ENCODE data around the gene EDIL3.
"Not testable (repeated sequence)": the region's sequence is repeated elsewhere in the genome, so short reads cannot be mapped to it uniquely, and the experiment has no call there.

Gene EDIL3

DNA sequence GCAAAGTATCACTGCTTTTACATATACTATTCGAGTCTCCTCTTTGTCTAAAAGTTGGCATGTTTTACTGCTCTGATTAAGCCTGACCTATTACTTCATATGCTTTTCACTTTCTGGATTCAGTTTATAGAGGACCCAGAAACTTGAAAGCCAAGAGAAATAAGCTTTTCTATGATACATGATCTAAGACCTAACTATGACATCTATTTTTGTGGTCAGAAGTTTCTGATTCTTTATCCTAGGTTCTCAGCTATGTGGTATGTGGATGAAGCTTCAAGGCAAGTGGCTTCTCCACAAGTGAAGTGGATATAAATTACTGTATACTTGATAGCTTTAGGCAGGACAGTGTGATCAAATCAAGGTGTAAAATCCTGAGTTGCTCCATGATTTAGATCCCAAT lies 6.3 kb downstream of the EDIL3 start:
- no peak for DNase-seq

GRCh38 chr5:84376346-84376745 lies 8.3 kb downstream of the EDIL3 start:
- DNase-seq: no peak

GRCh38 chr5:84374568-84374967 lies 10.1 kb downstream of the EDIL3 start:
- DNase-seq: no peak

DNA sequence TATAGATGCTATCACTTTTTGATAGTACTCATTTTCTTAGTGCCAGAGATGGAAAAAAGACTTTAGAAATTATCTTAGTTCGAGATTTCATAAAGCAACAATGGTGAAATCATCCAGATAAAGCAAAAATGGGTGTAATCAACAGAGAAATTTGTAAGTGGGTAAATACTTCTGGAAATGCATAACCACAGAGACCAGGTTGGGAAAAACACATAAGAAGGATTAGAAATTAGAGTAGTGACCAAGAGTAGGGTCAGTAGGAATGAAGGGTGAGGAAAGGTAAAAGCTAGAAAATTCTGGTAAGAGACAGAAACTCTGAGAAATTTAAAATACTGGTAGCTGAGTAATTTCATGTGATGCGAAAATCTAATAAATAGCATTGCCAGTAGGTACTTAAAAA lies 11.2 kb downstream of the EDIL3 start:
- DNase-seq: no peak

DNA sequence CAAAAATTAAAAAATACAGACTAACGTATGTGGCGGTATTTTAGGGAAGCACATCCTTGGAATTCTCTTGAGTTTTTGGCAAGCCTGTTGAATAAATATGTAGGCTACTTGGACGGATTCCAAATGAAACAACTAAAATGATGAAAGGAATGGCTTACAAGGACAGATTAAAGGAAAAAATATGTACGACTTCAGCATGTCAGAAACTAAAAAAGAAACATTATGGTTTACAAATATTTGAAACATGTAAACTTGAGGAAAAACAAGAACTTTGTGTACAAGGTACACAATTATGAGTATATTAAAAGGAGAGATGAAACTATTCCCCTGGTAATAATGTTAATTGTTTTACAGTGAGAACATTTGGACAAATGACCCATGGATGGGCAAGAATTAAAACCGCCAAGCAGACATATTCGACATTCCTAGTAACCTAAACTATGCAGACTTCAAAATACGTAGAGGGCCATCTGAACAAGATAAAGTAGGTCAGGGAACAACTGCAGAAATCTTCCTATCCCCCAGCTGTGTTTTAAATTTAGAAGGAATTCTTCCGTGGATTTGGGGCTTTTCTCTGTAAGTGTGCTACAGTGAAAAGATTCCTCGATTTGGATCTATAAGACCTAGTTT lies 12.5 kb downstream of the EDIL3 start:
- DNase-seq: no peak

GRCh38 chr5:84370176-84370575 lies 14.5 kb downstream of the EDIL3 start:
- no peak for DNase-seq

DNA sequence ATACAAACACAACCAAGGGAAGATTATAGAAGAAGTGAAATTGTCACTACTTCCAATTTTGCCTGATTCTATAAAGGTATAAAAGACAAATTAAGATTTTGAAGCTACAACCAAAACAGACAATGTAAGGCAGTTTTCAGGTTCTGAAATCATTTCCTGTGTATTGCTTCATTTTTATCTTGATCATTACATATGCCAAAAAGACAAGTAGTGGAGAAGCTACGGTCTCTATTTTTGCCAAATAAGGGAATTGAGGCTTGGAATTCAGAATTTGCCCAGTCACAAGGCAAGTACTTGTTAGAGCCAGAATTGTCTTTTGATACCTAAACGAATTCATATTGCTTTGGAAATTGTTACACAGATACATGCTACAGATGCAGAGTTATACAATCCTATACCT lies 20.6 kb downstream of the EDIL3 start:
- no peak for DNase-seq

DNA sequence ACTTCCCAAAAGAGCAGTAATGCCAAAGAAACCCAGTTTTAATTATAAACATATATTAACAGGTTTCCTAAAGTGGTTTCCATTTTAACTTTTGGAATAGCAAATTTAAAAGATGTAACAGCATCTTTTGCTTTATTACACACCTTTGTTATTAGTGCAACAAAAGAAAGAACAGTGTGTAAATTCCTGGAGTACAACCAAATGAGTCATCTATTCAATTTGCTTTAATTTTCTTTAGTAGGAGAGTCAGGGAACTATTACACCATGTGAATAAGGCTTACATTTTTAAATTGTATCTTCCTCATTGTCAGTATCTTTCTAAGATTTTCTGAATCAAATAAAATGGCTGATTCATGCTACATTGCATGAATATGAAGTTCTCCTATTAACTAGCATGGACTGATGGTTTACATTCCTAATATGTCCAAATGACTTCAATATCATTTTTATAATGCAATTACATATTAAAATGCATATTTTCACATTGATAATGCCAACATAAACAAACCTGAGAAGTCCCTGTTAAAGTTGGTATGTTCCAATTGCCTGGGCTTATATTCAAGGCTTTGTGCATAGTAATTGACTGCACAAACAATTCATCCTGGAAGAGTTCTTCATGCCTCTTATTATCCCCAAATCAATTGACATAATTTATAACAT lies 22.5 kb downstream of the EDIL3 start:
- DNase-seq: no peak

DNA sequence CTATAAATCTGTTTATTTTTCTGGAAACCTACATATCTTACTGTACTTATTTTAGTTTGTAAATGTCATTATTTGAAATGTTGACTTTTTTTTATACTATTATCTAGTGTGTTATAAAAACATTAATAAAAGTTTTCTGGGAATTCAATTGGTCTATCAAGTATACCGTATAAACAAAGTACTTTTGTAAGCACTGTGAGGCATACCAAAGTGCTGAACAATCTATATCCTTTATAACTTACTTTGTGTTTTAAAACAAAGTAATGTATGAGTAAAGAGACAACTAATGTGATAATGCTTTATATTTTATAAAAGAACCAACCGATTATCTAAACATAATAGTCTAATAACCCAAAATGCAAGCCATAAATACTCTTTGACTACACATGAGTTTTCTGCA lies 23.1 kb downstream of the EDIL3 start:
- DNase-seq: no peak

DNA sequence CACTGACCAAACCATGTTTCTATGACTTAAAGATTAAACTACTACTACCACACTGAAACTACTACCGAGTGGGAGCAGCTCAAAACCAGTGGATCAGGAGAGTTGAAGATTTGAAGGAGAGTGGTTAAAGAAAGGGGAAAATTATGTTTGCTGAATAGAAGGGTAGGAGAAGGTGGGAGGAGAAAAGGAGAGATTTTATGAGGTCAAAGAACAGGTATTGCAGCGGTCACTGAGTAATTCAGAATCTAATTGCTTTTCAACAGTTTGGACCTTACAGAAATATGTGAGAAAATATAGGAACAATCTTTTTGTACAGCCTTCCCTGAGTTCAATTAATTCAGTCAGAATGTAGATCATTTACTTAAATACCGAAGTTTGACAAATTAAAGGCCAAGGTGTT lies 24.6 kb downstream of the EDIL3 start:
- no peak for DNase-seq

DNA sequence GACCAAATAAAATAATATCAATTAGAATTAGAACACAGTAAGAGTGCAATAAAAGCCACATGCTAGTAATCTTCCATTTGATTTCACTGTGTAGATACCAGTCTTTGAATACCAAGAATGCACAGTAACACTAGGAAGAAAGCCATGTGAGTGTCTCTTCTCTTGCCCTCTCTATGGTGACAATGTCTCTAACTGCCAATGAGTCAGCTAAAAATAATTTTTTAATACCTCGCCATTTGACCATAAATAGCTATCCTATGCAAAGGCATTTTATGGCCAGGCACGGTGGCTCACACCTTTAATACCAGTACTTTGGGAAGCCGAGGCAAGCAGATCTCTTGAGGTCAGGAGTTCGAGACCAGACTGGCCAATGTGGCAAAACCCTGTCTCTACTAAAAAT lies 30.6 kb downstream of the EDIL3 start:
- no peak for DNase-seq

DNA sequence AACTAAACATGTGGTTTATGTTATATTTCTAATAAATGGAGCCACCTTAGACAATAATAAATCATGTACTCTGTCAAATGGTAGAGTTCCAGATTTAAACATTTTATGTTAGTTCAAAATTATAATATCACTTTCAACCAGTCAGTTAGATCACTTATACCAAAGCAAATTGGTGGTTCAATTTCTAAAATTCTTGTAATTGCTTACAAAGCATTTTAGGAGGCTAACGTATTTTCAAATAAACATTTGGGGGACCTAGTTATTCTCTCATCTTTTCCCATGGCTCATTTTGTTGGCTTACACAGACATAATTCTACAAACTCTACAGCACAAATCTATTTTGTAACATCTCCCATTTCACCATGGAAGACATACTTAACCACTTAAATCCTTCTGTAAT lies 39.9 kb downstream of the EDIL3 start:
- no peak for DNase-seq

DNA sequence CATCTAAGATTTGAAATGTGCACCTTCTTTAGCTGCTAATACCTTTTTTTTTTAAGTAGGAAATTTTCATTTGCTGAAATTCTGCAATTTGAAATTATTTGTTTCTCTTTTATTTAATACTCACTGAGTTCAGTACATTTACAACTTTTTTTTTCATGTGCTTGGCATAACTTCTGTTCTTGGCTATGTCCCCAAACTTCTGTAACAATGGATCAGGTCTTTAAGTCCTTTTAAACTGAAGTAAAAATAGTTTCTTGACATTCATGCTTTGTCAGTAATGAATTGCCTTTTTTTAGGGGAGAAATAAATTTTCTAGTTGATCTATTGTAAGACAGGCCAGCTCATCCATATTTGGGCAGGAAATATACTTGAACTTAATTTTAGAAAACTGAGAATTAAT lies 41.5 kb downstream of the EDIL3 start:
- no peak for DNase-seq

DNA sequence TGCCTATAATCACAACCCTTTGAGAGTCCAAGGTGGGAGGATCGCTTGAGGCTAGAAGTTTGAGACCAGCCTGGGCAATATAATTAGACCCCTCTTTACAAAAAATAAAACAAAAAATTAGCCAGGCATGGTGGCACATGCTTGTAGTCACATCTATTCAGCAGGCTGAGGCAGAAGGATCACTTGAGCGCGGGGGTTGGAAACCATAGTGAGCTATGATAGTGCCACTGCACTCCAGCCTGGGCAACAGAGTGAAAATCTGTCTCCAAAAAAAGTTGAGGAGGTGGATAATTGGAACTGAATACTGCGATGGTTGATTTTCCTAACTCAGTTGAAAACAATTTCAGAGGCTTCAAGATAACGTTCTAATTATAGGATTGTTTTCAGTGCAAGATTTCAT lies 52.6 kb downstream of the EDIL3 start:
- no peak for DNase-seq

- DNase-seq: no peak
Observed at GRCh38 chr5:84327591-84327990, 57.1 kb downstream of the EDIL3 start.

GRCh38 chr5:84322646-84323045 lies 62.0 kb downstream of the EDIL3 start:
- no peak for DNase-seq

GRCh38 chr5:84317826-84318225 lies 66.9 kb downstream of the EDIL3 start:
- not testable (repeated sequence) for DNase-seq

DNA sequence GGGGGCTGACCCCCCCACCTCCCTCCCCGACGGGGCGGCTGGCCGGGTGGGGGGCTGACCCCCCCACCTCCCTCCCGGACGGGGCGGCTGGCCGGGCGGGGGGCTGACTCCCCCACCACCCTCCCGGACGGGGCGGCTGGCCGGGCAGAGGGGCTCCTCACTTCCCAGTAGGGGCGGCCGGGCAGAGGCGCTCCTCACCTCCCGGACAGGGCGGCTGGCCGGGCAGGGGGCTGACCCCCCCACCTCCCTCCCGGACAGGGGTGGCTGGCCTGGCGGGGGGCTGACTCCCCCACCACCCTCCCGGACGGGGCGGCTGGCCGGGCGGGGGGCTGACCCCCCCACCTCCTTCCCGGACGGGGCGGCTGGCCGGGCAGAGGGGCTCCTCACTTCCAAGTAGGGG lies 72.4 kb downstream of the EDIL3 start:
- DNase-seq: not testable (repeated sequence)

DNA sequence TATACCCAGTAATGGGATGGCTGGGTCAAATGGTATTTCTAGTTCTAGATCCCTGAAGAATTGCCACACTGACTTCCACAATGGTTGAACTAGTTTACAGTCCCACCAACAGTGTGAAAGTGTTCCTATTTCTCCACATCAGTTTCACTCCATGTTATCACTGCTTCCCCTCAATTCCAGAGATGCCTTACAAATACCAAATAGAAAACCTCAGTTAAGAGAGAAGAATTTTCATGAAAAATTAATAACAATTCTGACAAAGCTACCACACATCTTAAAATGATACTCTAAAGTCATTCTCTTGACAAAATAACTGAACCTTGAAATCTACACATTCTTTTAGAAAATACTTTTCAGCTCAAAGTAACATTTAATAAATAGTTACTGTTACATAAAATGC lies 74.8 kb downstream of the EDIL3 start:
- DNase-seq: not testable (repeated sequence)

DNA sequence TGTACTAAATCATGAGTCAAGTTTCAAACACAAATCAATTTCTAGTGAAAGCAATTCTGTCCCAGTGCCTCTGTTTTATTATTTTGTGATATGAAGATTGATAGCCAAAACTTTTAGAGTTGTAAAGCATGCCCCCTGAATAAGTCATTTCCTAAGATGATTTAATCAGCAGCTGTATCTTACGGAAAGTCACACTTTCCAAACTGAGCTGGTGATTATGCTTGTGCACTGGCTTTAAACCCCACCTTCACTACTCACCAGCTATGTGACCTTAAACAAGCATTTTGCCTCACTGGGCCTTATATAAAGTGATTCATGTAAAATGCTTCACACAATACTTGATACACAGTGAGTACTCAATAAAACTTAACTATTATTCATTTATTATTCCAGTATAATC lies 78.1 kb downstream of the EDIL3 start:
- no peak for DNase-seq

- DNase-seq: no peak
Observed at GRCh38 chr5:84304599-84304998, 80.1 kb downstream of the EDIL3 start.

GRCh38 chr5:84303315-84303714 lies 81.4 kb downstream of the EDIL3 start:
- no peak for DNase-seq

DNA sequence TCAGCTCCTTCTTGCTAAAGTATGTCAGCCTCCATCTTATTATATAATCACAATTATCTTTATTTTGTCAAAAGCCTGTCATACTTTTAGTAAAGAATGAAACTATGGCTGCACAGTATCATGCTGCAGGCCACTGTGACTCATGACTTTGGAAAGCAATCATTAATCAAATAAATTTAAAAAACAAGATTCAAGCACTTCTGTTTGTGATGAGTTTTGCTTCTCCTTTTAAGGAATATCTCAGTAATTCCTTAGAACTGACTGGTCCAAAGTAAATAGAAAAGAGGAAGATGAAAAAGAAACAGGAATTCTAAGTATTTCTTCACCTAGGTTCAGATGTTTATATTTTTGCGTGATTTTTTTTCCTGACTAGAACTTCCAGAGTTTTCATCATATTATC lies 83.1 kb downstream of the EDIL3 start:
- DNase-seq: no peak

GRCh38 chr5:84299959-84300358 lies 84.7 kb downstream of the EDIL3 start:
- DNase-seq: no peak

DNA sequence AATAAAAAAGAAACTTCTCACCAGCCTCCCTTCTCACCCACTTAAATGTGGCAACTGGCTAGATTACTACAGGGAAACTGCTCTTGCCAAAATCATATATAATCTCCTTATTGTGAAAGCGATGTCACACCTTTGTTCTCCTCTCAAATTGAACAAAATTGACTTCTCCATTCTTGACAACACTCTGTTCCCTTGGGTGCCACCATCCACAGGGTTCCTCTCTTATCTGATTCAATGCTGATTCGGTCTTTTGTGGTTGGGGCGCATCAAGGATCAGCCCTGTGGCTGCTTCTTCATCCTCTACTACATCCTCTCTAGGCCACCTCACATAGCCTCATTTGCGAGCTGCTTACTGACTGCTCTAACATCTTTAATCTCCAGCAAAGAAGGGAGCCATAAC lies 86.1 kb downstream of the EDIL3 start:
- DNase-seq: no peak
